ENCODE data around the gene MIR17HG.

GRCh38 chr13:91347202-91347995 lies at the start of gene MIR17HG:
- TF ChIP-seq, protein P1, sequence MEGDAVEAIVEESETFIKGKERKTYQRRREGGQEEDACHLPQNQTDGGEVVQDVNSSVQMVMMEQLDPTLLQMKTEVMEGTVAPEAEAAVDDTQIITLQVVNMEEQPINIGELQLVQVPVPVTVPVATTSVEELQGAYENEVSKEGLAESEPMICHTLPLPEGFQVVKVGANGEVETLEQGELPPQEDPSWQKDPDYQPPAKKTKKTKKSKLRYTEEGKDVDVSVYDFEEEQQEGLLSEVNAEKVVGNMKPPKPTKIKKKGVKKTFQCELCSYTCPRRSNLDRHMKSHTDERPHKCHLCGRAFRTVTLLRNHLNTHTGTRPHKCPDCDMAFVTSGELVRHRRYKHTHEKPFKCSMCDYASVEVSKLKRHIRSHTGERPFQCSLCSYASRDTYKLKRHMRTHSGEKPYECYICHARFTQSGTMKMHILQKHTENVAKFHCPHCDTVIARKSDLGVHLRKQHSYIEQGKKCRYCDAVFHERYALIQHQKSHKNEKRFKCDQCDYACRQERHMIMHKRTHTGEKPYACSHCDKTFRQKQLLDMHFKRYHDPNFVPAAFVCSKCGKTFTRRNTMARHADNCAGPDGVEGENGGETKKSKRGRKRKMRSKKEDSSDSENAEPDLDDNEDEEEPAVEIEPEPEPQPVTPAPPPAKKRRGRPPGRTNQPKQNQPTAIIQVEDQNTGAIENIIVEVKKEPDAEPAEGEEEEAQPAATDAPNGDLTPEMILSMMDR (IDR thresholded peaks at IDR 0.05), result no peak
- TF ChIP-seq POLR2A (IDR thresholded peaks at IDR 0.05), result peak in 1 of 2 donors; percentile 27

Measured in lower leg skin (tissue), 3 donors.